ENCODE measurements around the gene UMAD1. TPM values are rescaled to one million over a fixed set of nuclear protein-coding genes. Genes with fewer than 3 reads are reported as not detected.

Gene UMAD1
- total RNA-seq, 1 donor from 2014 or later: 13.7 TPM

DNA sequence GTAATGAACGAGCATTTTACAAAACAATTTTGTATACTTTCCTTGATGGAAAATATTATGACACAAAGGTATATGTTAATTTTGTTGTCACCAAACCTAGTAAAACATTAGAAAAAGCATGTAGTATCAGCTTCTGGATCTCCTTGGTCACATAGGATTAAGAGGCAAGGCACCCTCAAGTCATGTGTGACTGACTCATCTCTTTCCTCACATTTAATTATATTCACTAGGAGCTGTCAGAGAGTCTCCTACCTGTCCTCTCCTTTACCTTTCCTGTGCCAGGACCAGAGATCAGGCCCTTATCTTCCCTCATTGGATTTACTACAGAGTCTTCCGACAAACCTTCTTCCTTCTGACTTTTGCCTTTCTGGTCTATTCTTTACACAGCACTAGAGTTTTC, 189.1 kb downstream of the UMAD1 start:
- no peak for DNase-seq (ENCODE audit: low spot score)

DNA sequence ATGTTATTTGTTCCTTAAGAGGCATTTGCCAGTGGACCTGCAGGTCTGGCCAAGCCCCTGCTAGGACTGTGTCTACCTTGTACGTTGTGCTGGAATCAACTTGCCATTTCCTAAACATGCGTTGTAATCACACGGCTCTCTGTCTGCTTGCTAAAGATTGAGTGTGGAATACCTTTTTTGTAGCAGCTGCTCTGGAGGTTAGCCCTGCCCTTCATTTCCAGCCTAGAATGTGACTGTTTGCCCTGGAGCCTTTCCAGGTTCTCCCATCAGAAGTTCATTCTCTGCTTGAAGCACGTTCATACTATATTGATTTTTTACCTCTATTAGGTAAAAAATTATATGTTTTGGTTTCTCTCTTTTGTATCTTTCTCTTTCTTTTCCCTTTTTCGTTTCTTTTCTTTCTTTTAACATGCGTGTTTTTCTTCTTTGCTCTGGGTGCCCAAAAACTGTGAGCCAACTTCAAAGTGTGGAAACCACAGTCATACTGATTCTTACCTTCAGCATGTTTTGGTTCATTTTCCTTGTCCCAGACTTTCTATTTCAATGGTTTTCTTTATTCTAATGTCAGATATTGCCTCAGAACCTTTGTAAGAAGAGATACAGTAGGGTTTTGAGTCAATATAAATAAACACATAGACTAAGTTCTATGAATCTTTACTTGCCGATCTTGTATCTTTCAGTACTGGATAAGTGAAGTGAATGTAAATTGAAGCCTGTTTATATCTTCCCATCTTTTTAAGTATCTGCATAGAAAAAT, 189.7 kb downstream of the UMAD1 start:
- DNase-seq (ENCODE audit: low spot score): no peak

DNA sequence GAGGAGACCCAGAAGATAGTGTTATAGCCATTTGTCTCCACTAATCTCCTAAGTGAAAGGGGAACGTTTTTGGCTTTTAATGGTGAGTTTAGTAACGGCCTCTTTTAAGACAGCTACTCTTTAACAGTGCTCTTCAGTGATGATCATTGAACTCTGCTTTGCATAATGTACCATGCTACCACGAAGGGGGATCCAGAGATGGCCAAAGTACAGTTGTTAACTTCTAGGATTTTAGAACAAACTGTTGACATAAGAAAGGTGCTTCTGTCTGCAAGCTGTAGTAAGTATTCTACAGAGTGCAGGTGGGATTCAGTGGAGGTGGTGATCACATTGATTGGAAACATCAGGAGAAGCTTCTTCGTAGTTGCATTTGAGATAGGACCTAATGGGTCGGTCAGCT, 192.0 kb downstream of the UMAD1 start:
- DNase-seq (ENCODE audit: low spot score): no peak

- DNase-seq (ENCODE audit: low spot score): no peak
These were observed 194.2 kb downstream of the UMAD1 start for GRCh38 chr7:7834761-7835160.

DNA sequence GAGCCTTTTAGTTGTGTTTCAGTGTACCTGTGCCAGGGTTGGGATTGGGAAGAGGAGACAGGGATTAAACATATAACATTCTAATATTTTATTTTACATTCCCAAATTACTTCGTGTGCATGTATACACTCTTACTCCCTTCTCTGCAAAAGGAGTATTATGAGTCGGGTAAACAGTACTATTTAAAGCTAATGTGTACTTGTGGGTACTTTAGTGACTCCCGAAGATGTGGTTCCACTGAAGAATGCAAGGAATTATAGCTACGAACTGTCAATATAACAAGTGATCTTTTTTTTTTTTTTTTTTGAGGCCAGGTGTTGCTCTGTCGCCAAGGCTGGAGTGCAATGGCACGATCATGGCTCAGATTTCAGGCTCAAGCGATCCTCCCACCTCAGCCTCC, 200.5 kb downstream of the UMAD1 start:
- DNase-seq (ENCODE audit: low spot score): no peak

DNA sequence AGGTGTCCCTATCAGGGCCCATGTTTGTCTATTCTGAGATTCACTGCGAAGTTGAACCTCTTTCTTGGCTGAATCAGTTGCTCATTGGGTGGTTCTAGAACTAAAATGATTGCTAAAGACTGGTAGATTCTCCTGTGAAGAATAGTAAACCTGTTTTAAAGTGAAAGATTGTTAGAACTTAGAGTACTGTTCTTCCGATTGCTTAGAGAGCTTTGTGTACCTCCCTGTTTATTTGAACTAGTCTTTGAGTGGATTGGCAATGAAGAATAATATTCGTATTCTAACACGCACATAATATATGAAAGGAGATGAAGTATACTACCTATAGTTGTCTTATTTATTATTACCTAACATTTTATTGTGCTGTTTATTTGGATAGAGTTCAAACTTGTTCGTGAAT, 202.7 kb downstream of the UMAD1 start:
- no peak for DNase-seq (ENCODE audit: low spot score)

- DNase-seq (ENCODE audit: low spot score): no peak
These were observed 203.4 kb downstream of the UMAD1 start for GRCh38 chr7:7843972-7844371.

DNA sequence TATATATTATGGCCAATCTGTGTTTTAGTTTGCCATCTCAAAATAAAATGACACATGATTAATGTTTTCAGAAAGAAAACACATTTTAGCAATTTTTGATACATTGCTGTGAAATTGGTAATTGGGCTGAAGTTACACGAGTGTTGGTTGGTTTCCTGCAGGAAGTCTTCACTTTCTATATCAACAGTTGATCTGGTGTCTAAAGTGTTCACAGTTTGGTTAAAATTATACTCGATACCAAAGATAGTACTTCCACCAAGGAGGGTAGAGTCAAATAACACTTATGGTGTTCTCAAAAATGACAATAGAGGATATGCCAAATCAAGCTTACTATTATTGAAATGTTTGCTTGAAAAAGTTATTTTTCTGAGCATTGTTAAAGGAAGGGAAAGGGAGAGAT, 207.7 kb downstream of the UMAD1 start:
- DNase-seq (ENCODE audit: low spot score): no peak

DNA sequence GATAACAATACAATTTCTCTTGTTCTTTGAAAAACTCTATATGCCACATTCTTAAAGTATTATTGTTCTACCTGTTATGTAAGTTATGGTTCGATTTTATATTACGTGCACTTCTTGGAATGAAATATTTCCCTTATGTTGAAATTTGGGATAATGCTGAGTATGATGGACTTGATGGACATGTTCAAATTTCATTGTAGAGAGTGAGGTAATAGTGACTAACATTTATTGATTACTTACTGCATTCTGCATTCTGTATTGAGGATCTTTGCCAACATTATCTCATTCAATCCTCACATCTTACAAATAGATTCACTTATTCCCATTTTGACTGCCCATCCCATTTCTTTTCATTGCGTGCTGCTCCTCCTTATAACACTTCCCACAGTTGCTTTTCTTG, 208.3 kb downstream of the UMAD1 start:
- DNase-seq (ENCODE audit: low spot score): no peak

DNA sequence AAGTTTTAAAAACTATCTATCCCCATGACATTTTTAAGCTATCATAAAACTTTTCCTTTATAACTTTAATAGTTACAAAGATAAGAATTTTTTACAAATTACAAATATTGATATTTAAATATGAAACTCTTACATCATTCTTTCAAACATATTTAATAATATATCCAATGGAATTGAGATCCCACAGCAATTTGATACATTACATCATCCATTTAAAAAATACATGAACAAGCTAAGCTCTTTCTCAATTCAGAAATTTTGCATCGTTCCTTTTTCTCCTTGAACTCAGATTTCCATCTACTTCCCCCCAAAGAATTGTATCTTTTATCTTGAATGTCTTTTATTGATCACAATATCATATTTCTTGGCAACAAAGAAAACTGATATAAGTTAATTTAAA, 209.6 kb downstream of the UMAD1 start:
- no peak for DNase-seq (ENCODE audit: low spot score)

DNA sequence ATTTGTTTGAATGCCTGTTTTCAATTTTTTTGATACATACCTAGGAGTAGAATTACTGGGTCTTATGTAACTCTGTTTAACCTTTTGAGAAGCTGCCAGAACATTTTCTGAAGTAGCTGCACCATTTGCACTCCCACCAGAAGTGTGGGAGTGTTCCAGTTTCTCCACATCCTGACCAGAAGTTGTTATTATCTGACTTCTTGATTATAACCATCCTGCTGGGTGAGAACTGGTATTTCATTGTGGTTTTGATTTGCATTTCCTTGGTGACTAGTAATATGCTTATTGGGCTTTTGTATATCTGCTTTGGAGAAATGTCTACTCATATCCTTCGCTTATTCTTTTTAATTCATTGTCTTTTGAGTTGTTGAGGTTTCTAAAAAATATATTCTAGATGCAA, 210.8 kb downstream of the UMAD1 start:
- no peak for DNase-seq (ENCODE audit: low spot score)

GRCh38 chr7:7851991-7852390, 211.4 kb downstream of the UMAD1 start:
- DNase-seq (ENCODE audit: low spot score): no peak

GRCh38 chr7:7857143-7857583, 216.6 kb downstream of the UMAD1 start:
- DNase-seq (ENCODE audit: low spot score): peak; percentile 12

DNA sequence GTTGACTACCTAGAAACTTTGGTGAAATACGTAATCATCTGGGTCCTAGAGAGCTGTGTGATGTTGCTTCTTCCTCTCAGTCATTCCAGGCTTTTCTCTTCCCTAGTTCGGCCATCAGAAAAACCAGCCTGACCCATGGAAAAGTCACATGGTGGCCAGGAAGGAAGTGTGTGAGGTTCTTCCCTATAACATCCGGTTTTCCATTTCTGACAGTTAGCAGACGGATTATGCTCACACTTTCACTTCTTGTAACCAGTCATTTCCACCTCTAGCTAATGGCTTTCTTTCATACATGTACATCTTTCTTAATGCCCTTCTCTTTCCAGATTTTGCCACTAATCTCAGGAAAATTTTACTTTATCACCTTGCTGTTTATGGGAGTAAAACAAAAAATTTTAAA, 218.0 kb downstream of the UMAD1 start:
- peak; percentile 9 for DNase-seq (ENCODE audit: low spot score)

DNA sequence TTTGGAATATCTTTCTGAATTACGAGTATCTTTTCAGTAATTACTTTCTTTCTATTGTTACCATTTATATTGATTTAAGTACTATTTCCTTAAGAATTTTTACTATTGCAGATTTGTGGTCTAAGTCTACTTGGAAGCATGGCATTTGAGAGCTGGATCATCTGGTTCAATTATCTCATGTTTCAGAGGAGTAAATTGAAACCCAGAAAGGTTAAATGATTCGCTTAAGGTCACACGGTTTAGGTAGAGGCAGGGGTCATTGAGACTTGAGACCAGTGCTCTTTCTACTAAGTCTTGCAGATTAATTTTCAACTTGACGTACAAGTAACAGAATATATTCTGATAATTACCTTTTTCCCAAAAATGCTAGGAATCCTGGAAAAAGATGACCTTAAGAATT, 218.9 kb downstream of the UMAD1 start:
- no peak for DNase-seq (ENCODE audit: low spot score)

DNA sequence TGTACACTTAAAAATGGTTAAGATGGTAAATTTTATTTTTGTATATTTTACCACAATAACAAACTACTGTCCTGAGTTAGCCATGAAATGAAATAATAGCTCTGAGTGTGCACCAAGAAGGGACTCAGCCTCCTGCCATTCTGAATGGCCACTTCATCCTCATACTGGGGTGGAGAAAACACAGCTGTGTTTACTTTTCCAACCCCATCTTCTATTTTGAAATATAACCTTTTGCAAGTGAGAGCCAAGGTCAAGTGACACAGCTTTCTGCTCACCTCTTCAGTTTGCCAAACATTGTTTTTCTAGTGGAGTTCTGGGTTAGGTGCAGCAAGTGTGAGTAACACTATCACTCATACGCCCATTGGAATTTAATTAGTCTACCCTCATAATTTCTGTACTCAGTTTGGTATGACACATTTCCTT, 220.7 kb downstream of the UMAD1 start:
- DNase-seq (ENCODE audit: low spot score): no peak

DNA sequence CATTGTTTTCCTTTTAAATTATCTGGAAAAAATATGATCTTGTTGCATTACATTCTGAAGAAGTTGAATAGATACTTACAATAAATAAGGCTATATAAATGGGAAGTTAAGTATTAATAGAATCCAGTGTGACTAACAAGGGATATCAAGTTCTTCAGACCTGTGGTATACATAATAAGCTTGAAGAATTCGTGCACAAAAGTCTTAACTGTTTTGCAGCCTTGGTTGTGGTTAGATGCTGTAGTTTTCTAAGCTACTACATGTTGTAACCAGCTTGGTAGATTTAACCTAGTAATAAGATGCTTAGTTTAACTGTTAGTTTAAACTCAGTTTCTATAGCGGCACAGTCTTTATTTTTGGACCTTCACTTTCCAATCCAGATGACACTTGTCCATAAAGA, 221.8 kb downstream of the UMAD1 start:
- no peak for DNase-seq (ENCODE audit: low spot score)

GRCh38 chr7:7867846-7868571, 227.5 kb downstream of the UMAD1 start:
- peak; percentile 35 for DNase-seq (ENCODE audit: low spot score)

GRCh38 chr7:7868572-7868899, 228.0 kb downstream of the UMAD1 start:
- DNase-seq (ENCODE audit: low spot score): no peak

GRCh38 chr7:7869036-7869435, 228.5 kb downstream of the UMAD1 start:
- no peak for DNase-seq (ENCODE audit: low spot score)

GRCh38 chr7:7869651-7870050, 229.1 kb downstream of the UMAD1 start:
- no peak for DNase-seq (ENCODE audit: low spot score)

DNA sequence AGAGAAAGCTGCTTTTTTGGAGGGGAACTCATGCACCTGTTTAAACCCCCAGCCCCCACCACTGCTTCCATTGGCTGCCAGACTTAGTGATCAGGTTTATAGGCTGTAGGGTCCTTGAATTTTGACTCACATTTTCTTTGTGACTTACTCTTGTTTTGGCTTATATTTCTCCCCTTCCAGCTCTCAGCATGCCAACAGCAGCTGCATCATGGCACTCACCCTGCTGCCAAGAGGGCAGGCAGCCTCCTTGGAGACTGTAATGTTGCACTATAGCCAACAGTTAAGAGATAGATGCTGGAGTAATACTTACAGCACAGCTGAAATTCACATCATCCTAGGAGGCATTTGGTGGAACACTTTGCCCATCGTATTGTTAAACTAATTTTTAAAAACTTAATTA, 230.0 kb downstream of the UMAD1 start:
- no peak for DNase-seq (ENCODE audit: low spot score)

DNA sequence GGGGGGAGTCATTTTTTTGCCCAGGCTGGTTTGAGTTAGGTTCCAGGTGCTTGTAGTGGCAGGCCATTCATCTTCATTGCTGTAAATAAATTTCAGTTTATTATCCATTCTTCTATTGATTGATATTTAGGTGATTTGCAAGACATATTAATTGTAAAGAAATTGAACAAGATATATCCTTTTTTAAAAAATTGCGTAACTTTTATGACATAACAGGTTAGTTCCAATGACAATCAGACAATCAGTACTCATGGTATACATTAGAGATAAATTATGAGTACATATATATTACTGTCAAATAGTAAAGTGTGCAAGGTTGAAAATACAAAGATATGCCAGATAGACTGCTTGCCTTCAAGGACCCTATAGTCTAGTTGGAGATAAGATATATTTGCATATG, 235.9 kb downstream of the UMAD1 start:
- DNase-seq (ENCODE audit: low spot score): no peak
